GM12891 (cell line): ENCODE results near the gene COL4A6. TPM values are rescaled to one million over a fixed set of nuclear protein-coding genes. Genes with fewer than 3 reads are reported as not detected.
"Not testable (repeated sequence)": the region's sequence is repeated elsewhere in the genome, so short reads cannot be mapped to it uniquely, and the experiment has no call there.

Experiments used
- DNase-seq: peaks from one replicate; pipeline ENCODE4 v3.0.0; 2011; ENCODE audit warnings: low spot score; ENCODE audit not compliant: insufficient read length
- FAIRE-seq: peaks from 2 replicates; lab custom pipeline; 2011; peaks lifted over from hg19 to GRCh38; lab: Jason Lieb, UNC
- PAX5 ChIP-seq: IDR thresholded peaks from 2 replicates; pipeline ENCODE4 v1.6.1; 2011; ENCODE audit warnings: low read length, moderate library complexity, mild to moderate bottlenecking; ENCODE audit not compliant: insufficient read depth, severe bottlenecking
- POLR2A ChIP-seq: IDR thresholded peaks from 2 replicates; pipeline ENCODE4 v1.6.1; 2011; ENCODE audit warnings: low read depth, low read length, control low read depth
- POLR2AphosphoS5 ChIP-seq: IDR thresholded peaks from 2 replicates; pipeline ENCODE4 v1.6.1; 2011; ENCODE audit warnings: low read depth, low read length, control low read depth
- POU2F2 ChIP-seq: IDR thresholded peaks from 2 replicates; pipeline ENCODE4 v1.6.1; 2011; ENCODE audit warnings: low read depth, mild to moderate bottlenecking, control low read depth, low read length, moderate library complexity
- SPI1 ChIP-seq: IDR thresholded peaks from 2 replicates; pipeline ENCODE4 v1.6.1; 2011; ENCODE audit warnings: low read depth, low read length, control low read depth
- TAF1 ChIP-seq: IDR thresholded peaks from 2 replicates; pipeline ENCODE4 v1.6.1; 2011; ENCODE audit warnings: low read depth, low read length, control low read depth
- polyA plus RNA-seq: library from polyadenylated mRNA; unstranded; fragments of >200 nt; gene quantifications from one replicate; pipeline ENCODE4 v1.2.1, GENCODE V29; 2012; ENCODE audit warnings: low read depth, missing spikeins, inconsistent platforms; ENCODE audit not compliant: missing spikeins

The COL4A6 gene
- polyA plus RNA-seq: not detected

GRCh38 chrX:108438110-108438623, at the start of gene COL4A6:
Gene COL4A6, minus strand, starts transcription at chrX:108438422. Its CDS starts 226 bp downstream, at chrX:108438196.
- TF ChIP-seq POLR2A (no peak), PAX5 (no peak), TAF1 (no peak), POLR2AphosphoS5 (no peak), POU2F2 (no peak), SPI1 (no peak)
- DNase-seq: no peak
- FAIRE-seq: no peak

GRCh38 chrX:108485960-108486359, 47.7 kb upstream of the COL4A6 start:
- TF ChIP-seq PAX5: no peak
- TF ChIP-seq SPI1: no peak
- TF ChIP-seq POLR2AphosphoS5: no peak
- no peak for TF ChIP-seq POU2F2
- TF ChIP-seq POLR2A: no peak
- TF ChIP-seq TAF1: no peak
- DNase-seq (no peak), FAIRE-seq (no peak)

GRCh38 chrX:108484251-108484650, 46.0 kb upstream of the COL4A6 start:
- FAIRE-seq: no peak
- no peak for DNase-seq

GRCh38 chrX:108481528-108481927, 43.3 kb upstream of the COL4A6 start:
- not testable (repeated sequence) for DNase-seq, FAIRE-seq

More at GRCh38 chrX:108484251-108484650, 46.0 kb upstream of the COL4A6 start:
- TF ChIP-seq POLR2A: no peak
- no peak for TF ChIP-seq SPI1
- TF ChIP-seq POU2F2: no peak
- TF ChIP-seq PAX5: no peak
- TF ChIP-seq TAF1: no peak
- no peak for TF ChIP-seq POLR2AphosphoS5

- TF ChIP-seq POLR2A: no peak
- no peak for TF ChIP-seq TAF1
- no peak for TF ChIP-seq POU2F2
- no peak for TF ChIP-seq PAX5
- TF ChIP-seq POLR2AphosphoS5: no peak
- no peak for TF ChIP-seq SPI1
- DNase-seq (no peak), FAIRE-seq (no peak)
These were observed 35.8 kb upstream of the COL4A6 start for GRCh38 chrX:108473979-108474378.

GRCh38 chrX:108468486-108468885, 30.3 kb upstream of the COL4A6 start:
- DNase-seq (no peak), FAIRE-seq (no peak)
- TF ChIP-seq POU2F2 (no peak), PAX5 (no peak), TAF1 (no peak), SPI1 (no peak), POLR2A (no peak), POLR2AphosphoS5 (no peak)

GRCh38 chrX:108464604-108465003, 26.4 kb upstream of the COL4A6 start:
- DNase-seq (no peak), FAIRE-seq (no peak)
- TF ChIP-seq PAX5: no peak
- TF ChIP-seq POLR2A: no peak
- TF ChIP-seq SPI1: no peak
- TF ChIP-seq POU2F2: no peak
- TF ChIP-seq TAF1: no peak
- no peak for TF ChIP-seq POLR2AphosphoS5

- DNase-seq (no peak), FAIRE-seq (no peak)
- TF ChIP-seq POU2F2 (no peak), TAF1 (no peak), POLR2AphosphoS5 (no peak), PAX5 (no peak), POLR2A (no peak), SPI1 (no peak)
These were observed 18.8 kb upstream of the COL4A6 start for GRCh38 chrX:108456971-108457477.

GRCh38 chrX:108453841-108454240, 15.6 kb upstream of the COL4A6 start:
- no peak for FAIRE-seq
- no peak for TF ChIP-seq SPI1
- no peak for TF ChIP-seq TAF1
- no peak for TF ChIP-seq POLR2A
- TF ChIP-seq POU2F2: no peak
- no peak for TF ChIP-seq POLR2AphosphoS5
- no peak for TF ChIP-seq PAX5
- no peak for DNase-seq

- no peak for FAIRE-seq
- TF ChIP-seq POLR2AphosphoS5 (no peak), PAX5 (no peak), POU2F2 (no peak), TAF1 (no peak), SPI1 (no peak), POLR2A (no peak)
- DNase-seq: no peak
These were observed 9.1 kb upstream of the COL4A6 start for GRCh38 chrX:108447303-108447702.
